HG02852 (cell line): ENCODE results near the gene CCBE1.

Experiments
- ATAC-seq: cut with Tn5 transposase; IDR thresholded peaks from one replicate; pipeline ENCODE4 v1.9.1; 2021; ENCODE audit warnings: mild to moderate bottlenecking, moderate library complexity; ENCODE audit not compliant: unreplicated experiment

Gene CCBE1

DNA sequence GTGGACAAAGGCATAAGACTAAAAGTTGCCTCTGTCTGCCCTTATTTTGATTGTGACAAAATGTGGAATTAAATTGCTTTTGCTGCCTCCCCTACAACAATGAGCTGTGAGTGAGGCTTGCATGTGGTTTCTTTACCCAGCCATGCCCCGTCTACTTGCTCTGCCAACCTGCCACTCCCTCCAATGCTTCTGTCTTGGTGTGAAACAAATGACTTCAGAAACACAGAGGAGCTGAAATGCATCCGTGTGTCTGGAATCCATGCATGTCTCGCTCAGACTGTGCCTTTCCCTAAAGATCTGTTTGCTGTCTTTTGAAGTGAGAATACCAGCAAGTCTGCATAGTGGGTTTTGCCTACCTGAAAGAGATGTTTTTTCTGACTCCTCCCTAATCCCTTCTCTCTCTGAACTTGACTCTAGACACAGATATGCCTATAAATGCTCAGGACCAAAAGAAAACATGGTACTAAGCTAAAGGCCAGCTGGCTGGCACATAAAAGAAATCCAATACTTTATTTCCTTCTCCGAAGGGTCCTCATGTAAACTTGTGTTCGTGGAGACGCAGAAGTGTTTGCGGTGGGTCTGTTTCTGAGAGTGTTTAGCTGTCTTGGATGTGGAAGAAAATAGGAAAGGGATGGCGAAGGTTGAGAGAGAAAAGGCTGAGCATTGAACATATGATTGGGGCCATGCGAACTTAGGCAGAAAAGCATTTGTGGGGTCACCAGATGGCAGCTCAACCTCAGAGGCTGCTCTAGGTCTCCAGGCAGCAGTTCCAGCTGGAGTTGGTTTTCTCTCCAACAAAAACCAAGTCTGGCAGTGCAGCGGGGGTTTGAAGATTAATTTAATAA is 120.5 kb downstream of the CCBE1 start:
- ATAC-seq: no peak

DNA sequence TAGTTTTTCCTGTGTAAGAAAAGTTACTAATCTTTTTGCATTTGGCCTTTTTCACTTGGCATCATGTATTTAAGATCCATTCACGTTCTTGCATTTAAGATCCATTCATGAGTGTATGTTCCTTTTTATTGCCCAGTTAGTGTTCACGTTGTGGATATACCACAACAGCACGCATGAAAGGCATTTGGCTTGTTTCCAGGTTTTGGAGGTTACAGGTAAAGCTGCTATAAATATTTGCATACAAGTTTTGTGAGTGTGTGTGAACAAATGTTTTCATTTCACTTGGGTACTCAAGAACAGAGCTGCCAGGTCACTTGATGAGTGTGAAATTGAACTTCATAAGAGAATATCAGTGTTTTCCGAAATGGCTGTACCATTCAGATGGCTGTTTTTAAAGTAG is 121.2 kb downstream of the CCBE1 start:
- no peak for ATAC-seq

DNA sequence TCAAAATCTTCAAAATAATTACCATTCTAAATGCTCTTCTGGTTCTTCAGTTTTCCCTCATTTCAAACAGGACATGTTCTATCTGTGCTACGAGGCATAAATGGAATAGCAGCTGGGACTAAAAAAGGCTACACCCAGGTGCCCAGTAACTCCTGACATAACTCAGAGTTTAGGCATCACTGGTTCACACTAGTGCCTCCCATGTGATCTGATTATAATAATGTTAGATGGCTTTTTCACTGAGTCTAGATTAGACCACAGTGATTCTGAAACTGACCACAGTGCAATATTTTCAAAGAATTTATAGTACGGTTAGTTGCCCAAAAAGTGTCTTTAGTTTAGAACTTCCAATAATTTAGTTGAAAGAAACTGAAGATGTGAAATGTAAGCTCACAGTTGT is 123.3 kb downstream of the CCBE1 start:
- no peak for ATAC-seq

DNA sequence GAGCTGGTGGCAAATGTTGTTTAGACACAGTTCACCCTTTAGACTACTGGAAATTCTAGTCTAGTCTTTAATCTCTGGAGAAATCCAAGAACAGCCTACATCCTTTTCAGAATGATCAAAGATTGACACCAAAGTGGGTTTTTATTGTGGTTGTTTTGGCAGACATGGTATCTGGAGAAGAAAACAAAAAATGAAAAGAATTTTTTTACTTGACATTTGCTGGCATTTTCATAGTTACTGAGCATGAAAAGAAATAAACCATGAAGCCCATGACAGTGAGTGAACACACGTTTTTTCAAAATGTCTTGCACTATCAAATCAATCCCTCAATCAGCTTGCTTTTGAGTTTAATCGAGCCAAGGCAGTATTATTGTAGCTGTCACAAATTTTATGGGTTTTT is 125.3 kb downstream of the CCBE1 start:
- no peak for ATAC-seq

DNA sequence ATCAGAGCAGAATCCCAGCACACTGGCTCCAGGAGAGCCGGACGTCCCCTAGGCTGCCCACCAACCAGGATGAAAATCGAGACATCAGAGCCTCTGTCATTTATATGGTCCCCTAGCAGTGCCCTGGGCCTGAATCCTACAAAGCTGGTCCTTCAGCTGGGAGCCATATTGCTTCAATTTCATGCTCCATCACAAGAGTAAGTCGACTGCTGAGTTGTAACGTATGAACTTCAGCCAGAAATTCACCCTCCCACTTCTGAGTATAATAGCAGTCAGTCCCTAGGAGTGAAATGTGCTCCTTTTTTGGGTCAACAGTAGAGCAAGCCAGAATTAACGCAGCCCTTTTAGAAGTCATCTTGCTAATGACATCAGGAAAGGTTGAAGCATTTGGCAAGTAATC is 126.4 kb downstream of the CCBE1 start:
- ATAC-seq: no peak

DNA sequence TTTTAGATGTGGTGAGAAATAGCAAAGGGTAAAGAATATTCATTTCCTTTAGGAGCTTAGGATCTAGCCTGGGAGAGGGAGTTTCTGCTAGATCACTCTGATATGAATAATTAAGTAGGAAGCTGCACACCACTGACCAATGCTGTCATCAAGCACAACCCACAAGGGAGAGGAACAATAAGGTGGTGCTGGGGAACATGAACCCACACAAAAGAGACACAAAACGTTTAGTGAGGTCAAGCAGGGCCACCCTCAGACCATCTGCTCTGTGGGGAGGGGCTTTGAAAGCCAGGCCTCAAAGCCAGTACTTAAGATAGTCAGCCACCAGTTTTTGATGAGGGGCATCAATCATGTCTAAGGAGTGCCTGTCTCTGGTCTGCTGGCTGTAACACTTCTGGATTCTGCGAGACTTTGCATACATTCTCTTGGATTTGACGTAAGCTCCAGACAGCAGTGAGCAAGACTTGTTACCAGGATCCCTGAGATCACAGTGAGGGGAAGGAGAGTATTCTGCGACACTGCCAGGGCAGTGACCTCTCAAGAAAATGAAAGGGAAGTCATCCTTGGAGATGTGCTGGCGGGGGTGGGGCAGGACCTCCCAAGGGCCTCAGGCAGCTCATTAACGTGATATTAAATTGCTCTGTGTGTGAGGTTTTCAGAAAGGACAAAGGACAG is 127.0 kb downstream of the CCBE1 start:
- no peak for ATAC-seq

DNA sequence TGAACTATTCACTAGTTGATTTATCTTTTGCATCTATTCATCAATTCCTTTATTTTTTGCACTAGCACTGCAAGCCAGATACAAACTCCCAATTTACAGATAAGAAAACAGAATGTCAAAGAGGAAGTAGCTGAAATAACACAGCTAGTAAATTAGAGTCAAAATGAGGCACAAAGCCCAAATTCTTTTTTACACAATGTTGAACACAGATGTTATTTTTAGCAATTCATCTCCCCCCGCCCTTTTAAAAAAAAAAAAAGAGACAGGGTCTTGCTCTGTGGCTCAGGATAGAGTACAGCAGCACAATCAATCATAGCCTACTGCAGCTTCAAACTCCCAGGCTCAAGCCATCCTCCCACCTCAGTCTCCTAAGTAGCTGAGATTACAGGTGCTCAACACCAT is 127.8 kb downstream of the CCBE1 start:
- no peak for ATAC-seq

DNA sequence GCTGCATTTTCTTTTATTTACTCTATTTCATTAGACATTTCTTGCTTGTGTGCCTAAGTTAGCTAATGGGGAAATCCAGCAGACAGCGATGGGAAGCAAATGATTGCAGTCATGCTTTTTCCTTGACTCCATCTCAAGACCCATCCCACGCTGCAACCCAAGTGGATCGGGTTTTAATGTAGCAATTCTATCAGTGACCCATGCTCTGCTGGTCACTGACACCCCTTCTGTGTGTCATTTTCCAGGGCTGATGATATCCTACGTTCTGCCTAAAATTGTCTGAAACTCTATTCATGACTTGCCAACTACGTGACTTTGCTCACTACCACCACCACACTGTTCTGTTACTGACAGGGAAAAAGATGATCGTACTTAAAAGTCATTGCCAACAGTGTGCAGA is 129.8 kb downstream of the CCBE1 start:
- ATAC-seq: no peak

DNA sequence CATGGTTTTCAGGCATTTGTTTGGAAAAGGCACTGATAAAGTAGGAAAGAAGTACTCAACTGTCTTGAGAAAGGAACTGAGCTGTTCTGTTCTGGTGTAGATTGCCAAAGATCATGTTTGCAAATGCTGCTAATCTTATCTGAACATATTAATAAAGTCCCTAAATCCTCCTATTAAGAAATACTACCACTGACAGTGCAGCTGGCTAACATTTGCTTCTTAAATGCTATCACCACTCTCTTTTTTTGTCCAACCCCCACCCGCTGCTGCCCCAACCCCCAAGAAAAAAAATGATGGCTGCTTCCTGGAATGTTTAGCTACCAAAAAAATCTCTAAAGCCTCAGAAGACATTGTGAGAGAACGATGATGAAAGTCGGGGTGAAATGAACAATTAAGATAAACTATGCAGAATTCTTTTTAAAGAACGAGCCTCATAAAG is 130.7 kb downstream of the CCBE1 start:
- no peak for ATAC-seq

DNA sequence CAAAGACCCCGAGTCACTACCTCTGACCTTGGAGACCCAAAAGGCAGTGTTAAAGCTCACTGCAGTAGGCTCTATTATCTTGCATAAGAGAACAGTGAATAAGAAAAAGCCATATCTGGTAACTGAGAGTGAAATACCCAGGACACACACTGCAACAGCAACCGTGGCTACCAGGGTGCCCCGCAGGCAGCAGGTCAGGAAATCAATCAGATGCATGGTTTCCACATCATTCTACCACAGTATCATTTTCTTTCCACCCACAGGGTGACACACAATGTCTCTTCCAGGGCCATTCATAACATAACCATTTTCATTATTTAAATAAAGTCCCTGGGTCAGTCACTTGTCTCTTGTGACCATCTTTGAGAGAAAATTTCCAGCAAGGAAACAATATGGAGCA is 131.3 kb downstream of the CCBE1 start:
- no peak for ATAC-seq

DNA sequence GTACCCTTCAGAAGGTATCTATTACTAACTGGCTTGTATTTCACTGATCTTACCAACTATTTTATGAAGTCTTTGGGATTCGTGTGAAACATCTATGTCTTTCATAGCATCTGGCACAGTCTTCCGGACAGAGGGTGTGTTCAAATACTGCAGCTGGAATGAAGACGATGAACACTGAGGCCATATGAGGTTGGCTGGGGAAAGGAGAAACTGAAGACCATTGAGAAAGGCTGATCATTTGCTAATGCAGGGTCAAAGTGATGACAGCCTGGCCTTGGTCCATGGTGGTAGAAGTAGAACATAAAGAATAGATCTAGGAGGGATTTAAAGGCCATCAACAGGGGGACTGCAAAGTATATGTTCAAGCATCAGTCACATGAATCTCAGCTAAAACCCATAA is 132.7 kb downstream of the CCBE1 start:
- no peak for ATAC-seq

DNA sequence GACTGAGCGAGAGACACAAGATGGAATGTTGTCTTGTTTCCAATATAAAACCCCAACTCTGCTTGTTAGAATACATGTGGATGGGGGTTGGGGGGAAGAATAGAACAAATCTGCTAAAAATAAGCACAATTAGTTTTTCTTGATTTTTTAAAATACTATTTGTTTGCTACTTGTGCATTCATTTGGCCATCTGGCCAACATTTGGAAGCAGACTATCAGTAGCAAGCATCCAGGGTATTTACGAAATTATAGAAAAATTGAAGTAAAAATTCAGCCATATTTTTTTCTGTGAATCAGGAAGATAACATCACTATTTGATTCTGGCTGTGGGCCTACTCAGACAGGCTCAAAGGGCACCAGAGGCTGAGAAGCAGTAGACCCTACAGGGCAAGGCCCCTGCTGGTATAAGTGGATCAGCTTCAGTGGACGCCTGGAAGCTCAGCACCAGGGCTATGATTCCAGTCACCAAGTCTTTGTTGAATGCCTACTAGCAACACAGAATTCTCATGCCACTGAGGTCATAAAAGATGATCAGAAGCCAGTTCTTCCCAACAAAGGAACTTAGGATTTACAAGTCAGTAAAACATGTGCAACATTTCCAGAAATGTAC is 133.9 kb downstream of the CCBE1 start:
- ATAC-seq: no peak

DNA sequence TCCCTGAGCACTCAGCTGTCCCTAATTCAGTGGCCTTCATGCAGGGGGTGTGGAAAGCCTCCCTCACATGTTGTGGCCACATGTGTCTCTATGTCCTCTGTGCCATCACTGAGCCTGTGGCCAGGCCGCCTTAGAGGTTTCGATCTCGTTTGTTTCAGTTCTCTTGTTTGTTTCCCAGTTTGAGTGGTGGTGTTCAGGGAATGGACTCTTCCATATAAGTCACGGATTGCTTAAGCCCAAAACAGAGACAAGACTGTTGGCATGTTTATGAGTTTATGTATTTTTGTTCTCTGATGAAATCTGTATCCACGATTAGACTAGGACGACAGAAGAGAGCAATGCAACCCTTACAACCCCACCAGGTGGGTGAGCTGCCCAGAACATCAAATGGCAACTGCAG is 134.5 kb downstream of the CCBE1 start:
- ATAC-seq: no peak

DNA sequence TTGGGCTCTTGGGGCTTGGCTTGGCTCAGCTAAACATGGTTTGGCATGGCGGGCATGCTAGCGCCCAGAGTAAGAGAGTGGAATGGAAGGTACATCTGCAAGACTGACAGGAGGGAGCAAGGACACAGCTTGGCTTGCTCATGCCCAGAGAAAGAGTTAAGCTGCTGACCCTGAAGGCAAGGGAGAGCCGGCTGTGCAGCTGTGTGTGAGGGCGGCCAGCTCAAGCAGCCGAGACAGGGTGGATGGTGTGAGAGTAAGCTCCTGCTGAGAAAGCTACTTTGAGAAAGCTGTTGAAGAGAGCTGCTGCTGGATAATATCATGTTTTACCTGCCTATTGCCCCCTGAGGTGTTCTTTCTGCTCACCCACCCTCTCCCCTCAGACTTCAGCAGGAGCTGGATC is 135.6 kb downstream of the CCBE1 start:
- no peak for ATAC-seq

DNA sequence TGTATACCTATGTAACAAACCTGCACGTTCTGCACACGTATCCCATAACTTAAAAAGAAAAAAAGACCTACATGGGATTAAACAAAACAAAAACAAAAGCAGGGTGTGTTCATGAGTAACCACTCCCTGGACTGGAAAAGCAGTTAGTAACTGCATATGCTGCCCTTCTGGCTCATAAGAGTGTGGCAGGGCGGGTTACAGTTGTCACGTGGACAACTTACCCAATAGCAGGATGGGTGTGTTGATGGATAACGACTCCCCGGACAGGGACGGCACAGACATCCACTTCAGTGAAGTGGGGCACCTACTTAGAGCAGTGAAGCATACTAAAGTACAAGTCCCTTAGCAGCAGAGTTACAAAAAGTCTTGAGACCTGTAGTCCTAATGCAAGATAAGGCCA is 136.7 kb downstream of the CCBE1 start:
- ATAC-seq: no peak

DNA sequence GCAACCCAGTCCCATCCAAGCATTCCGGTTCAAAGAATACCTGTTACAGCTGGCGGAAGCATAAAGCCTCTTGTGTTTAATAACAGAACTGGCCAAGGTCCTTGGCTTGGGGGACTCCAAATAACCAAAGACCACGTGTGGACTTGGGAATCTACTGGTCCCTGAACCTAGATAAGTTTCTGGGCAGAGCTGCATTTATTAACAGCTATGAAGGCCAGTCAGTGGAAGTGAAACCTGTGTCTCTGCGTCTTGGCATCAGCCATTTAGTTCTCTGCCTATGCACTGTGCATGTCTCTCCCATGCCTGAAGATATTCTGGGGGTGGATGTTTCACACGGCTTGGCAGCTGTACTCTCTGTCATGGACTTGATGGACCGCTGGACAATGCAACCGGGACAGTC is 137.7 kb downstream of the CCBE1 start:
- no peak for ATAC-seq

DNA sequence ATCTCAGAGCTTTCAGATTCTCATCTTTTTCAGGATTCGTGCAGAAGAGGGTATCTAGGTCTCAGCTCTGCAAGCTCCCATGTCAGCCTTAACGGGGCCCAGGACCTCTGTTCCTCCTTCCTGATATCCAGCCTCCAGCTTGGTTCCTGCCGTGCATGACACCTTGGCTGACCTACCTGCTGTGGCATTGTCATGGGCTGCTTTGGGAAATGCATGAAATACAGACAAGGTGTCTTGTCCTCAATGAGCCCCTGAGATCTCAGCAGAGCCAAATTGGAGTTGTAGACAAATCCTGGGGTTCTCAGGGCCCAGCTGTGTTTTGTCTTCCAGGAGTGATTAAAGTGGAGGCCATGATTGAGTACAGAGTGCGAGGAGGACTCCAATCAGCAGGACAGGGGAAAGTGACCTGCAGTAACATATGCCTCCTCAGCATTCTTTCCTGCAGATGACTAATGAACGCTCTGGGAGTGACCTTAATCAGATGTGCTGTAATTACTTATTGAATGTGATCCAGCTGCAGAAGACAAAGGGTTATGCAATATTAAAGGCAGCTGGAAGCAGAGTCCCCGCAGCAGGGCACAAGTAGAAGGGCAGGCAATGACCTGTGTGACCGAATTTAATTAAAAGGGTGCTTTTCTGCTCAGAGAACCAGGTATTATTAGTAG is 141.1 kb downstream of the CCBE1 start:
- ATAC-seq: no peak

DNA sequence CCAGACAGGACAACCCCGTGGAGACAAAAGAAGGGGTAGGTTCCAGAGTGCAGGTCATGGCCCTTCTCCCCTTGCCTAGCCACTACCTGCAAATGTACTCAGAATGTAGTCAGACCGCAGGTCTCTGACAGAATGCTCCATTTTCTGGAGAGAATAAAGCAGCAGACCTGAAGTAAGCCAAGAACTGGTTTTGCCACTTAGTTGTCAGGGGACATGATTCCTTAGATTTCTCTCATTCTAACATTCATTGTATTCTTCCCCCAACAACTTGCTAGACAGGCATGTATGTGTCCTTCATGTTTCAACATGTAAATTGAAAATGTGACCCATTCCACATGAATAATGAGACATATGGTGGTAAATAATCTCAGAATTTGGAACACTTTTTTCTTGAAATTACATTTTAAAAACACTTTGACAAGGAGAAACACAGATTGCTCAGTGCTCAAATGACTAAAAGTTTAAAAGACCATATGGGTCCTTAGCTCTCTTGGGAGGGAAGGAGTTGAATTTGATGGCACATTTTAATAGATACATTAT is 142.4 kb downstream of the CCBE1 start:
- ATAC-seq: no peak

DNA sequence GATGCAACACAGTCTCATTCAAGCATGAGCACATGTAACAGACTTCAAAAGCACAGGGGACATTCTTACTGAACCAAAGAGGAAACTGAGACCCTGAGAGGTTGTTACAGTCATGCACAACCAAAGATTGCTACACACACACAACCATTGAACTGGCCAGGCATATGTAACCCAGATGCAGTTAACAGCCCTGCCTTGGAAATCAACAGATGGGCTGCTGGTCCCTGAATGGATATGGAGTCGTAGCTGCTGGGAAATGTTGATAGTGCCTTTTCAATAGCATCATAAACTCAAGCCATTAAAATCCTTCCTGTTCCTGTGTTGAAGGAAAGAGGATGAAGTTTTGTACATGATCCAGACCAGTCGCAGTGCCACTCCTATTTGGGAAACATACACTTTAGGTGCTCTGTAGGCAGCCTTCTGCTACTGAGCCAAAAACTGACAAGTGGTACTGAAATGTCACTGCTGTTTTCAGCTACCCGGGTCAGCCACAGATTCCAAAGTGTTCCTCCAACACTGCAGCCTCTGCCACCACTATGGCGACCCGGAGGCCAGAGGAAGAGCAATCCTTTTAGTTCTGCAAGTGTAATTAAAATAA is 143.9 kb downstream of the CCBE1 start:
- no peak for ATAC-seq

DNA sequence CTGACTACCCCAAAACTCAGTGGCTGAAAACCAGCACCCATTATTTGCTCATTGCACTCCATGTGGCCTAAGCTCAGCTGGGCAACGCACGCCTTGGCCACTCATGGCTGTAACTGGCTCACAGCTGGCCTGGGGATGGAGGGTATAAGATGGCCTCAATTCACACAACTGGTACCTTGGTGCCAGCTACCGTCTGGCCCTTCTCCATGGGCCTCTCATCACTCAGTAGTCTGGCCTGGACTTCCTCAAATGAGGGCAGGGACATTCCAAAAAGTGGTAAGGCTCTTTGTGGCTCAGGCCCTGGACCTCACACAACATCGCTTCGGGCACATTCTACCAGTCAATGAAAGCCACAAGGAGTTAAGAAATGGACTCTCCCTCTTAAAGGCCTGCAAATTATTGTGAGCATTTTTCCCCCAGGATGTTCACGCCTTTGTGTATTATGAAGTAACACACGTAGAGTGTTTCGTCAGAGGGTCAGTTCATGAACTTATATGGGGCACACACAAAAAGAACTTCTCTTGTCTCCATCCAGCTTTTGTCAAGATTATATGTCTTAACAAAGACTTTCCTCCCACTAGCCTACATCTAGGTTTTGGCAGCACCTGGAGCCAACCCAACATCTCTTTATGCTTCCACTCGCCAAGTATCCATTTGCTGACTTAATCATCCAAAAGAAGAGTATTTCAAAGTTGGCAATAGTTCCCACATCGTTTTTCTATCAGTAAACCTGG is 145.2 kb downstream of the CCBE1 start:
- ATAC-seq: no peak
